ENCODE measurements around the gene USP34. TPM values are rescaled to one million over a fixed set of nuclear protein-coding genes. Genes with fewer than 3 reads are reported as not detected.
A peak's percentile ranks its signal among the peaks of the same experiment; 100 is the strongest.

USP34 gene
- total RNA-seq, 1 donor from 2014 or later, result 95.9 TPM

DNA sequence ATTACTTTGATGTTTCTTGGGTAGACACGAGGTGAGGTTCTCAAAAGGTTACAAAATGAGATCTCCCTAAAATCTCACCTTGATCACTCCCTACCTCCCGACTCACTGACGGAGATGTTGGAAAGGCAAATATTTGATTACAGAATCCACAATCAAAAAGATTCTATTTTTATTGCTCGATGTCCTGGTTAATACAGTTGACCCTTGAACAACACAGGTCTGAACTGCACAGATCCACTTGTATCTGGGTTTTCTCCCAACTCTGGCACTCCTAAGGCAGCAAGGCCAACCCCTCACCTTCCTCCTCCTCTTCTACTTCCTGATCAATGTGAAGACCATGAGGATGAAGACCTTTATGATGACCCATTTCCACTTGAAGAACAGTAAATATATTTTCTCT, 183.6 kb downstream of the USP34 start:
- no peak overlapping the region for H3K4me3 Mint-ChIP-seq
- no peaks in the 10 kb centered on the region for H3K27me3 Mint-ChIP-seq (ENCODE audit: low read depth)
- peaks cover 4% of the 10 kb centered on the region for H3K36me3 Mint-ChIP-seq (ENCODE audit: low read depth)
- H3K9me3 Mint-ChIP-seq, result no peaks in the 10 kb centered on the region
- H3K4me1 Mint-ChIP-seq, result no peaks in the 10 kb centered on the region
- DNase-seq (ENCODE audit: low read depth, low spot score), result no peak
- no peak overlapping the region for H3K27ac Mint-ChIP-seq (ENCODE audit: unreplicated experiment)
- TF ChIP-seq, protein P1, sequence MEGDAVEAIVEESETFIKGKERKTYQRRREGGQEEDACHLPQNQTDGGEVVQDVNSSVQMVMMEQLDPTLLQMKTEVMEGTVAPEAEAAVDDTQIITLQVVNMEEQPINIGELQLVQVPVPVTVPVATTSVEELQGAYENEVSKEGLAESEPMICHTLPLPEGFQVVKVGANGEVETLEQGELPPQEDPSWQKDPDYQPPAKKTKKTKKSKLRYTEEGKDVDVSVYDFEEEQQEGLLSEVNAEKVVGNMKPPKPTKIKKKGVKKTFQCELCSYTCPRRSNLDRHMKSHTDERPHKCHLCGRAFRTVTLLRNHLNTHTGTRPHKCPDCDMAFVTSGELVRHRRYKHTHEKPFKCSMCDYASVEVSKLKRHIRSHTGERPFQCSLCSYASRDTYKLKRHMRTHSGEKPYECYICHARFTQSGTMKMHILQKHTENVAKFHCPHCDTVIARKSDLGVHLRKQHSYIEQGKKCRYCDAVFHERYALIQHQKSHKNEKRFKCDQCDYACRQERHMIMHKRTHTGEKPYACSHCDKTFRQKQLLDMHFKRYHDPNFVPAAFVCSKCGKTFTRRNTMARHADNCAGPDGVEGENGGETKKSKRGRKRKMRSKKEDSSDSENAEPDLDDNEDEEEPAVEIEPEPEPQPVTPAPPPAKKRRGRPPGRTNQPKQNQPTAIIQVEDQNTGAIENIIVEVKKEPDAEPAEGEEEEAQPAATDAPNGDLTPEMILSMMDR (conservative IDR thresholded peaks at IDR 0.05), result no peak

DNA sequence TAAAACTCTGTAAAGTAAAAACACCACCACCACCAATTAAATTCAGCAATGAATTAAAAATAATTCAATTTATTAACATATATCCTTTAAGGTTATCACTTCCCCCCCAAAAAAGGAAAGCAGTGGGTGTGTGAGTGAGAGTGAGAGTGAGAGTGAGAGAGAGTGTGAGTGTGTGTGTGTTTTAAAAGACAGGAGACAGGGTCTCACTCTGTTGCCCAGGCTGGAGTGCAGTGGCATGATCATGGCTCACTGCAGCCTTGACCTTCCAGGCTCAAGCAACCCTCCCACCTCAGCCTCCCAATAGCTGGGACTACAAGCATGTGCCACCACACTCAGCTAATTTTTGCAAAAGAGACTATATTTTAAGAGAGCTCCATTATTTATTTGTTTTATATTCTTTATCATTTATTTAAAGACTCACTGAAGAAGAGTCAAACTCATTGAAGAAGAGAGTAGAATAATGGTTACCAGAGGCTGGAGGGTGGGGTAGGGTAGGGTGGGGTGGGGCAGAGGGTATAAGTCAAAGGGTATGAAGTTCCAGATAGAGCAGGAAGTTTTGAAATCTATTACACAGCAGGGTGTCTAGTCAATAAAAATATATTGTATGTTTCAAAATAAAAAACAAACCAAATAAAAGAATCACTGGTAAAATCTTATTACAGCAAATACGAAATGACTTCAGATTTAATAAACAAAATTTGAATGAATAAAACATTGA, 187.3 kb downstream of the USP34 start:
- Mint-ChIP-seq H3K27ac (ENCODE audit: unreplicated experiment) (no peak overlapping the region), H3K27me3 (ENCODE audit: low read depth) (no peaks in the 10 kb centered on the region), H3K4me1 (no peaks in the 10 kb centered on the region), H3K4me3 (no peak overlapping the region), H3K36me3 (ENCODE audit: low read depth) (peaks cover 3% of the 10 kb centered on the region), H3K9me3 (no peaks in the 10 kb centered on the region)
- TF ChIP-seq, protein P1 (conservative IDR thresholded peaks at IDR 0.05), result no peak
- DNase-seq (ENCODE audit: low read depth, low spot score), result no peak

DNA sequence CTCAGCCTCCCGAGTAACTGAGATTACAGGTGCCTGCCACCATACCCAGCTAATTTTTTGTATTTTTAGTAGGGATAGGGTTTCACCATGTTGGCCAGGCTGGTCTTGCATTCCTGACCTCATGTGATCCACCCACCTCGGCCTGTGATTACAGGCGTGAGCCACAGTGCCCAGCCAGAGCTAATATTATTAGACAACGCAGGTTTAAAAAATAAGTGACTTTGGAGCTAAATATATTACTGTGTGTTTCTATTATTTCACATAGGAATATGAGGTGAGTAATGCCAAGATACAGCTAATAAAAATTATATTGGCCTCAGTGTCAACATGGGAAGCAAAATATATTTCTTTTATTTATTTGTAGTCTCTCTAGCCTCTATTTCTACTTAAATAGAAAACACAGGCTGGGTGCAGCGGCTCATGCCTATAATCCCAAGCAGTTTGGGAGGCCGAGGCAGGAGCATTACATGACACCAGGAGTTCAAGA, 188.7 kb downstream of the USP34 start:
- no peak for DNase-seq (ENCODE audit: low read depth, low spot score)
- no peak overlapping the region for H3K27ac Mint-ChIP-seq (ENCODE audit: unreplicated experiment)
- H3K27me3 Mint-ChIP-seq (ENCODE audit: low read depth), result no peaks in the 10 kb centered on the region
- H3K36me3 Mint-ChIP-seq (ENCODE audit: low read depth), result peaks cover 9% of the 10 kb centered on the region
- H3K9me3 Mint-ChIP-seq, result no peaks in the 10 kb centered on the region
- H3K4me1 Mint-ChIP-seq, result no peaks in the 10 kb centered on the region
- TF ChIP-seq, protein P1 (conservative IDR thresholded peaks at IDR 0.05), result no peak
- no peak overlapping the region for H3K4me3 Mint-ChIP-seq

DNA sequence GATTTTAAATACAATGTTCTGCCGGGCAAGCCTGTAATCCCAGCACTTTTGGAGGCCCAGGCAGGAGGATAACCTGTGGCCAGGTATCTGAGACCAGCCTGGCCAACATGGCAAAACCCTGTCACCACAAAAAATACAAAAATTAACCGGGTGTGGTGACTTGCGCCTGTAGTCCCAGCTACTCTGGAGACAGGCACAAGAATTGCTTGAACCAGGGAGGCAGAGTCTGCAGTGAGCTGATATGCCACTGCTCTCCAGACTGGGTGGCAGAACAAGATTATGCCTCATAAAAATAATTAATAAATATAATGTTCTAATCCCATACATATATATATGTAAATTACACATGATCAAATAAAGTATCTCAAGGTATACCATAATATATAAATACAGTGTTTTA, 189.6 kb downstream of the USP34 start:
- peaks cover 13% of the 10 kb centered on the region for H3K36me3 Mint-ChIP-seq (ENCODE audit: low read depth)
- no peaks in the 10 kb centered on the region for H3K4me1 Mint-ChIP-seq
- no peak overlapping the region for H3K4me3 Mint-ChIP-seq
- no peaks in the 10 kb centered on the region for H3K27me3 Mint-ChIP-seq (ENCODE audit: low read depth)
- H3K27ac Mint-ChIP-seq (ENCODE audit: unreplicated experiment), result no peak overlapping the region
- TF ChIP-seq, protein P1 (conservative IDR thresholded peaks at IDR 0.05), result no peak
- DNase-seq (ENCODE audit: low read depth, low spot score), result no peak
- H3K9me3 Mint-ChIP-seq, result no peaks in the 10 kb centered on the region

DNA sequence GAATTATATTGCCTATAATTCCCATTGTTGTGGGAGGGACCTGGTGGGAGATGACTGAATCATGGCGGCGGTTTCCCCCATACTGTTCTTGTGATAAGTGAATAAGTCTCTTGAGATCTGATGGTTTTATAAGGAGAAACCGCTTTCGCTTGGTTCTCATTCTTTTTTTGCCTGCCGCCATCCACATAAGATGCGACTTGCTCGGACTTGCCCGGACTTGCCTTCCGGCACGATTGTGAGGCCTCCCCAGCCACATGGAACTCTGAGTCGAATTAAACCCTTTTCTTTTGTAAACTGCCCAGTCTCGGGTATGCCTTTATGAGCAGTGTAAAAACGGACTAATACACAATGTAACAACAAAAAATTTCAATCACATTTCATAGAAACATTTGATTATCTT, 193.1 kb downstream of the USP34 start:
- no peaks in the 10 kb centered on the region for H3K9me3 Mint-ChIP-seq
- no peak for DNase-seq (ENCODE audit: low read depth, low spot score)
- H3K27me3 Mint-ChIP-seq (ENCODE audit: low read depth), result no peaks in the 10 kb centered on the region
- peaks cover 13% of the 10 kb centered on the region for H3K36me3 Mint-ChIP-seq (ENCODE audit: low read depth)
- H3K27ac Mint-ChIP-seq (ENCODE audit: unreplicated experiment), result peak overlapping the region; percentile 28
- no peak overlapping the region for H3K4me3 Mint-ChIP-seq
- TF ChIP-seq, protein P1 (conservative IDR thresholded peaks at IDR 0.05), result no peak
- H3K4me1 Mint-ChIP-seq, result no peaks in the 10 kb centered on the region

All from neural crest cell (in vitro differentiated cells).